CD4-positive, alpha-beta T cell (primary cell): ENCODE data around the gene SIDT1. TPM values are rescaled to one million over a fixed set of nuclear protein-coding genes. Genes with fewer than 3 reads are reported as not detected.

Source experiments
- ATAC-seq: fragments of 200-7000 bp; cut with Tn5 transposase; one replicate; pipeline ENCODE4 v1.10.0; 2022; ENCODE audit warnings: mild to moderate bottlenecking; ENCODE audit not compliant: poor library complexity
- CTCF ChIA-PET: fragments of 350-600 bp; sonication (Branson Sonifier 250); formaldehyde crosslinking; loops from one replicate; lab custom pipeline; 2021; ENCODE audit warnings: antibody characterized with exemption, inconsistent platforms; lab: Charles Lee
- POLR2A ChIA-PET: fragments of 350-600 bp; sonication (Branson Sonifier 250); formaldehyde crosslinking; loops from one replicate; lab custom pipeline; 2021; ENCODE audit warnings: antibody characterized with exemption, inconsistent platforms; lab: Charles Lee
- DNase-seq, 14 experiments: peaks; one replicate each; pipeline ENCODE4 v3.0.0-alpha.2; 2013 to 2020; ENCODE audit warnings: mixed read lengths in 2 of 14
- H3K27ac ChIP-seq, 2 donors: one replicate each; pipeline versions ENCODE4 v1.5.1 to v1.7.0; 2013; ENCODE audit warnings: low read length in 2 of 2, low read depth in 1 of 2, mild to moderate bottlenecking in 1 of 2
- H3K27me3 ChIP-seq, 2 experiments: 1 replicate in 1 of 2; 2 replicates in 1 of 2; pipeline versions ENCODE4 v1.6.1 to v1.7.0; 2013; ENCODE audit warnings: low read length in 2 of 2, control low read depth in 1 of 2, mild to moderate bottlenecking in 1 of 2, moderate library complexity in 1 of 2; ENCODE audit not compliant: insufficient read depth in 2 of 2, control insufficient read depth in 1 of 2
- H3K36me3 ChIP-seq: one replicate; pipeline ENCODE4 v1.6.1; 2013; ENCODE audit warnings: low read length, control low read depth; ENCODE audit not compliant: insufficient read depth
- H3K4me1 ChIP-seq: one replicate; pipeline ENCODE4 v1.6.1; 2013; ENCODE audit warnings: low read length, control low read depth; ENCODE audit not compliant: insufficient read depth
- H3K4me3 ChIP-seq: one replicate; pipeline ENCODE4 v1.5.1; 2013; ENCODE audit warnings: mild to moderate bottlenecking, low read length, moderate library complexity
- H3K9me3 ChIP-seq, 2 experiments: 1 replicate in 1 of 2; 2 replicates in 1 of 2; pipeline versions ENCODE4 v1.6.1 to v1.7.0; 2013; ENCODE audit warnings: low read length in 2 of 2, mild to moderate bottlenecking in 2 of 2, control low read depth in 1 of 2, moderate library complexity in 1 of 2; ENCODE audit not compliant: control insufficient read depth in 1 of 2, insufficient read depth in 1 of 2
- H3K27ac Mint-ChIP-seq: one replicate; pipeline ENCODE4 v1.8.0; 2020; ENCODE audit warnings: mixed read lengths
- H3K27me3 Mint-ChIP-seq: one replicate; pipeline ENCODE4 v1.8.0; 2021; ENCODE audit warnings: mixed read lengths
- H3K36me3 Mint-ChIP-seq: one replicate; pipeline ENCODE4 v1.8.0; 2021; ENCODE audit warnings: low read depth, mixed read lengths
- H3K4me1 Mint-ChIP-seq: one replicate; pipeline ENCODE4 v1.8.0; 2021; ENCODE audit warnings: low read depth, mixed read lengths
- H3K4me3 Mint-ChIP-seq: one replicate; pipeline ENCODE4 v1.8.0; 2020; ENCODE audit warnings: mild to moderate bottlenecking, mixed read lengths
- H3K9me3 Mint-ChIP-seq: one replicate; pipeline ENCODE4 v1.8.0; 2020; ENCODE audit warnings: mixed read lengths
- intact Hi-C, 2 experiments: fragments of 100-400 bp; cut with DNase I in 1 of 2; cut with micrococcal nuclease in 1 of 2; formaldehyde crosslinking; loops; one replicate each; pipeline versions ENCODE4 v1.15.1 to v1.9.0; 2023 to 2025; cut with DNase I, micrococcal nuclease
- polyA plus RNA-seq, 2 donors: library from polyadenylated mRNA; unstranded; fragments of 120-200 nt; gene quantifications; one replicate each; pipeline ENCODE4 v1.2.1, GENCODE V29; 2013
- total RNA-seq, 174 experiments: library from RNA in 2 of 174; stranded (reverse) in 2 of 174; gene quantifications; one replicate each; pipeline ENCODE4 v1.2.3 and lab custom pipeline; 2021 to 2026
- TF ChIP-seq, protein P1 (sequence below): fragments of 200-600 bp; IDR thresholded peaks from one replicate; pipeline ENCODE4 v1.8.0; 2022; ENCODE audit warnings: antibody characterized with exemption, mild to moderate bottlenecking

Gene SIDT1
- total RNA-seq = 10 to 100 TPM; 28.8 to 37.3 TPM
- polyA plus RNA-seq (2013, experiment 1 of 2) = 31.9 TPM
- 40.0 TPM for polyA plus RNA-seq (2013, experiment 2 of 2)
- 8.1 to 98.6 (median 52.6) reads per million in 172 experiments for total RNA-seq (lab: John Stamatoyannopoulos, UW)

DNA sequence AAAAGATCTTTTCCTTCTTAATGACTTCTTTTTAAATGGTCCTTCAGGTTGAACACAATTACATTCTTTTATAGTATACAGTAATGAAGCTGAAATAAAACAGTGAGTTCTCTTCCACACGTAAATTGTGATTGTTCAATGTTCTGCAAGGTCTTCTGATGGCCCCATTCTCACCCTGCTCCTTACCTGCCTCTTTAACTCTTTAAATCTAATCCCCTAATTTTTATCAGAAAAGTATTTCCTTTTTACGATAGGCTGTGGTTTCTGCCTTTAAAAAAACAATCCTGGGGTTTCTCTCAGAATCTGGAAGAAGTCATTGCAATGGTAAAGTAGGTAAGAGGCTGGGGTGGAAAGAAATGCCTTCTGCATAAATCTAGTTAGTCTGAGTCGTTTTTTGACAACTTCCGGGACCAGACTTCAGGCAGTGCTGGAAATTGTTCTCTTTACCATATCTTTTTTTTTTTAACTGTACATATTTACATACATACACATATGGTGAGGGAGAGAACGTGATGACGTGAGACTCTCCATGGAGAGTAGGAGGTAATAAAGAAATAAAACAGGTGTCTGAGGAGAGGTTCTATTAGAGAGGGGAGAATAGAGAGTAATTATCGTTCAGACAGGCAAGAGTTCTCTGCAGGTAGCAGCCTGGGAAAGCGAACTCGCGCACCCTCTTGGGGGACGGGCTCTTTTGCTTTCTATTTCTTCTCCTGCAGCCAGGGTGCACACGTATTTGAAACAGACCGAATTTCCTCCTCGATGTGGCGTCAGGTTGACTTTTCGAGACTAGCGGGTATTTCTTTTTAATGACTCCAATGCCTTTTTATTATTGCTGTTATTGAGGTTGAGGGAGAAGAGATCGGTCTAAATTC, at the start of gene SIDT1:
SIDT1 (plus strand) TSS at position 730 of the 872 bp plus-strand sequence. CDS start 467 bp downstream, outside the sequence.
- peaks cover 32% of the 10 kb centered on the region for H3K4me1 ChIP-seq
- peak; percentile 78 for ATAC-seq
- no peaks in the 10 kb centered on the region for H3K27me3 ChIP-seq
- Mint-ChIP-seq H3K36me3 (peaks cover 45% of the 10 kb centered on the region), H3K27ac (peak within 1 kb of the TSS; percentile 98), H3K4me1 (peaks cover 70% of the 10 kb centered on the region), H3K27me3 (no peaks in the 10 kb centered on the region), H3K4me3 (peak within 1 kb of the TSS; percentile 98), H3K9me3 (no peaks in the 10 kb centered on the region)
- peak within 1 kb of the TSS; percentile 89 to 94 for H3K27ac ChIP-seq
- ChIA-PET CTCF (interaction anchor here (0.6 to 1.9 kb wide), 2 partner anchors 16 to 17 kb away, joined by 4 to 5 read pairs; partner anchors contain the start of gene SPICE1), POLR2A (interaction anchor here (0.6 to 5.9 kb wide), 3 partner anchors 17 to 29 kb away, joined by 3 to 42 read pairs (median 3); partner anchors contain the start of gene SPICE1)
- peak; percentile 56 to 89 (median 68) for DNase-seq
- H3K4me3 ChIP-seq = peak within 1 kb of the TSS; percentile 86
- H3K9me3 ChIP-seq = no peaks in the 10 kb centered on the region
- TF ChIP-seq, protein P1, sequence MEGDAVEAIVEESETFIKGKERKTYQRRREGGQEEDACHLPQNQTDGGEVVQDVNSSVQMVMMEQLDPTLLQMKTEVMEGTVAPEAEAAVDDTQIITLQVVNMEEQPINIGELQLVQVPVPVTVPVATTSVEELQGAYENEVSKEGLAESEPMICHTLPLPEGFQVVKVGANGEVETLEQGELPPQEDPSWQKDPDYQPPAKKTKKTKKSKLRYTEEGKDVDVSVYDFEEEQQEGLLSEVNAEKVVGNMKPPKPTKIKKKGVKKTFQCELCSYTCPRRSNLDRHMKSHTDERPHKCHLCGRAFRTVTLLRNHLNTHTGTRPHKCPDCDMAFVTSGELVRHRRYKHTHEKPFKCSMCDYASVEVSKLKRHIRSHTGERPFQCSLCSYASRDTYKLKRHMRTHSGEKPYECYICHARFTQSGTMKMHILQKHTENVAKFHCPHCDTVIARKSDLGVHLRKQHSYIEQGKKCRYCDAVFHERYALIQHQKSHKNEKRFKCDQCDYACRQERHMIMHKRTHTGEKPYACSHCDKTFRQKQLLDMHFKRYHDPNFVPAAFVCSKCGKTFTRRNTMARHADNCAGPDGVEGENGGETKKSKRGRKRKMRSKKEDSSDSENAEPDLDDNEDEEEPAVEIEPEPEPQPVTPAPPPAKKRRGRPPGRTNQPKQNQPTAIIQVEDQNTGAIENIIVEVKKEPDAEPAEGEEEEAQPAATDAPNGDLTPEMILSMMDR = peak; percentile 13
- peaks cover 12% of the 10 kb centered on the region for H3K36me3 ChIP-seq
- intact Hi-C loops = loop anchor here (1.0 to 10.0 kb wide), 5 partner anchors 17 to 523 kb away; partner anchors contain the start of genes CCDC191 (in 1 of the 2), QTRT2 (in 1 of the 2), SPICE1 (in 1 of the 2) and USF3 (in 1 of the 2)

DNA sequence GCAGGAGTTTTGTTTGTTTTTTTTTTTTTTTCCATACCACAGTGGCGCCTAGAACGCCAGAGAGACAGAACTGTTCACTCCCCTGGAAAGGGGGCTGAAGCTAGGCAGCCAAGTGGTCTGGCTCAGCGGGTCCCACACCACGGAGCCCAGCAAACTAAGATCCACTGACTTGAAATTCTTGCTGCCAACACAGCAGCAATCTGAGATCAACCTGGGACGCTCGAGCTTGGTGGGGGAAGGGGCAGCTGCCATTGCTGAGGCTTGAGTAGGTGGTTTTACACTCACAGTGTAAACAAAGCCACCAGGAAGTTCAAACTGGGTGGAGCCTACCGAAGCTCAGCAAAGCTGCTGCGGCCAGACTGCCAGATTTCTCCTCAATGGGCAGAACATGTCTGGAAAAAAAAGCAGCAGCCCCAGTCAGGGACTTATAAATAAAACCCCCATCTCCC, 47.2 kb upstream of the SIDT1 start:
- DNase-seq (peak; percentile 2 to 68 (median 29)), ATAC-seq (peak; percentile 64)
- intact Hi-C loops = no loop called here
- peaks cover 2% of the 10 kb centered on the region for H3K9me3 Mint-ChIP-seq
- CTCF ChIA-PET = interaction anchor here (0.7 kb wide), 1 partner anchor 68 kb away, joined by 4 read pairs; no protein-coding TSS in a partner anchor
- H3K4me3 Mint-ChIP-seq = peak overlapping the region; percentile 40
- peak overlapping the region; percentile 82 for H3K27ac Mint-ChIP-seq
- no peaks in the 10 kb centered on the region for H3K36me3 ChIP-seq
- H3K27me3 Mint-ChIP-seq = no peaks in the 10 kb centered on the region
- H3K27me3 ChIP-seq = no peaks in the 10 kb centered on the region
- TF ChIP-seq, protein P1 = no peak
- H3K4me1 Mint-ChIP-seq = peaks cover 13% of the 10 kb centered on the region
- peaks cover 10% of the 10 kb centered on the region for H3K4me1 ChIP-seq
- peak overlapping the region; percentile 15 for H3K4me3 ChIP-seq
- H3K27ac ChIP-seq = no peak overlapping the region
- H3K9me3 ChIP-seq = no peaks in the 10 kb centered on the region
- peaks cover 47% of the 10 kb centered on the region for H3K36me3 Mint-ChIP-seq
- POLR2A ChIA-PET = interaction anchor here (1.1 to 2.1 kb wide), 2 partner anchors 30 to 49 kb away, joined by 7 to 9 read pairs; partner anchors contain the start of gene SPICE1

DNA sequence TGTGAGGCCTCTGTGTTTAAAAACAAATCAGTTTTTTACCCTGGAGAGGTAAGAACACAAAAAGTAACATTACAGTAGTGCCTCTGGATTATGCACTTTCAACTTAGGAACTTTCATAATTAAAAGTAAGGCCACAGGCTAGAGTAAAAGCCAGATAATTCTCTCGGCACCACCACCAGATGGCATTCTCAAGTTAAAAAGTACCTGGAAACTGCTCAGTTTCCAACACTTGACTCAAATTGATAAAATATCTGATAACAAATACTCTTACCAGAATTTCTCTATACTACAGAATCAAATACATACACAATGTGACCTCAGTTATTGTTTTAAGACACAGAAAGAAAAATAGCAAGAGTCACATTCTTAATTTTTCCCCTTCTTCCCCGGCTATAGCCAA, 37.3 kb upstream of the SIDT1 start:
- H3K27ac ChIP-seq = no peak overlapping the region
- H3K4me3 ChIP-seq = no peak overlapping the region
- H3K4me3 Mint-ChIP-seq = no peak overlapping the region
- H3K4me1 Mint-ChIP-seq = peaks cover 4% of the 10 kb centered on the region
- POLR2A ChIA-PET = interaction anchor here (0.9 to 3.6 kb wide), 4 partner anchors 20 to 250 kb away, joined by 3 to 26 read pairs (median 5); partner anchors contain the start of gene SPICE1
- CTCF ChIA-PET = interaction anchor here (1.0 to 1.9 kb wide), 5 partner anchors 15 to 250 kb away, joined by 3 to 12 read pairs (median 7); partner anchors contain the start of gene SPICE1
- intact Hi-C loops = loop anchor here (1.0 to 10.0 kb wide), 7 partner anchors 20 to 450 kb away; partner anchors contain the start of genes SIDT1 (in 1 of the 2), SPICE1 (in 1 of the 2) and ZDHHC23 (in 1 of the 2)
- no peaks in the 10 kb centered on the region for H3K27me3 ChIP-seq
- H3K27me3 Mint-ChIP-seq = no peaks in the 10 kb centered on the region
- TF ChIP-seq, protein P1 = peak; percentile 45
- H3K4me1 ChIP-seq = no peaks in the 10 kb centered on the region
- H3K9me3 Mint-ChIP-seq = no peaks in the 10 kb centered on the region
- peak in 12 of 14 experiments; percentile 10 to 68 (median 32) for DNase-seq
- H3K36me3 ChIP-seq = peaks cover 19% of the 10 kb centered on the region
- H3K9me3 ChIP-seq = no peaks in the 10 kb centered on the region
- H3K27ac Mint-ChIP-seq = no peak overlapping the region
- H3K36me3 Mint-ChIP-seq = peaks cover 57% of the 10 kb centered on the region
- ATAC-seq = peak; percentile 66
